GM23248 (cell line): ENCODE data around the gene EDC4. TPM values are rescaled to one million over a fixed set of nuclear protein-coding genes. Genes with fewer than 3 reads are reported as not detected.

Experiments used
- DNase-seq: peaks from one replicate; pipeline ENCODE4 v3.0.0-alpha.2; 2015
- H2AFZ ChIP-seq: fragments of 200-600 bp; sonication (generic); 2 replicates; pipeline ENCODE4 v1.6.1; 2016; ENCODE audit warnings: antibody characterized with exemption
- H3F3A ChIP-seq: fragments of 200-600 bp; sonication (generic); 2 replicates; pipeline ENCODE4 v1.6.1; 2016; ENCODE audit warnings: mild to moderate bottlenecking, antibody characterized with exemption, mixed run types; ENCODE audit not compliant: insufficient read depth
- H3K27ac ChIP-seq: fragments of 200-600 bp; sonication (generic); 2 replicates; pipeline ENCODE4 v1.5.1; 2016; ENCODE audit warnings: mild to moderate bottlenecking
- H3K27me3 ChIP-seq: fragments of 200-600 bp; sonication (generic); replicated peaks from 2 replicates; pipeline ENCODE4 v1.6.1; 2016; ENCODE audit warnings: mild to moderate bottlenecking; ENCODE audit not compliant: insufficient read depth
- H3K36me3 ChIP-seq: fragments of 200-600 bp; sonication (generic); 2 replicates; pipeline ENCODE4 v1.6.1; 2016; ENCODE audit warnings: low read depth, mild to moderate bottlenecking
- H3K4me1 ChIP-seq: fragments of 200-600 bp; sonication (generic); 2 replicates; pipeline ENCODE4 v1.6.1; 2016; ENCODE audit warnings: mild to moderate bottlenecking; ENCODE audit not compliant: insufficient read depth
- H3K4me2 ChIP-seq: fragments of 200-600 bp; sonication (generic); one replicate; pipeline ENCODE4 v1.6.1; 2016; ENCODE audit warnings: mild to moderate bottlenecking; ENCODE audit not compliant: unreplicated experiment
- H3K4me3 ChIP-seq: fragments of 200-600 bp; sonication (generic); 2 replicates; pipeline ENCODE4 v1.5.1; 2016; ENCODE audit warnings: mild to moderate bottlenecking
- H3K79me2 ChIP-seq: fragments of 200-600 bp; sonication (generic); 2 replicates; pipeline ENCODE4 v1.6.1; 2016; ENCODE audit warnings: mild to moderate bottlenecking; ENCODE audit not compliant: insufficient read depth
- H3K9ac ChIP-seq: fragments of 200-600 bp; sonication (generic); 2 replicates; pipeline ENCODE4 v1.6.1; 2016; ENCODE audit warnings: mild to moderate bottlenecking
- H3K9me2 ChIP-seq: fragments of 200-600 bp; sonication (generic); 2 replicates; pipeline ENCODE4 v1.6.1; 2016; ENCODE audit warnings: mixed run types, mild to moderate bottlenecking, moderate library complexity; ENCODE audit not compliant: insufficient read depth
- H3K9me3 ChIP-seq: fragments of 200-600 bp; sonication (generic); one replicate; pipeline ENCODE4 v1.6.1; 2017; ENCODE audit warnings: low read depth
- H4K20me1 ChIP-seq: fragments of 200-600 bp; sonication (generic); 2 replicates; pipeline ENCODE4 v1.6.0; 2016; ENCODE audit not compliant: insufficient read depth
- EZH2 ChIP-seq: fragments of 200-600 bp; sonication (generic); IDR thresholded peaks from 2 replicates; pipeline ENCODE4 v1.6.1; 2018; ENCODE audit warnings: antibody characterized with exemption, mild to moderate bottlenecking; ENCODE audit not compliant: insufficient read depth, poor library complexity, severe bottlenecking
- EZH2phosphoT487 ChIP-seq: fragments of 200-600 bp; sonication (generic); IDR thresholded peaks from 2 replicates; pipeline ENCODE4 v1.6.1; 2018; ENCODE audit warnings: antibody characterized with exemption, moderate library complexity, mild to moderate bottlenecking, low read depth; ENCODE audit not compliant: insufficient read depth
- WGBS, 2 experiments: methylation state at CpG; one replicate each; pipeline ENCODE4 v1.1.6; 2015 to 2017; ENCODE audit warnings: low lambda C conversion rate in 2 of 2, low coverage in 1 of 2; ENCODE audit errors: missing lambda C conversion rate in 2 of 2; 5-methylcytosine and 5-hydroxymethylcytosine counted together
- in situ Hi-C: fragments of 300-500 bp; cut with MboI; formaldehyde crosslinking; loops from 2 replicates; pipeline ENCODE4 v1.15.0; 2020
- polyA plus RNA-seq: library from polyadenylated mRNA; unstranded; fragments of >200 nt; fragmentation: Nextera tagmentation; extraction: Ambion mirVana; gene quantifications from 2 replicates; pipeline ENCODE4 v1.2.1, GENCODE V29; 2016
- small RNA-seq: library from RNA; depleted of rRNA; stranded (forward); fragments of <200 nt; gene quantifications from one replicate; pipeline ENCODE3, GENCODE V24; 2014; ENCODE audit warnings: low read depth, low replicate concordance
- total RNA-seq: library from RNA; depleted of rRNA; stranded (reverse); fragments of >200 nt; shearing (Covaris generic); gene quantifications from 2 replicates; pipeline ENCODE4 v1.2.3, GENCODE V29; 2014; rRNA removed

EDC4 gene
- total and polyA plus RNA-seq, 2 experiments from 2014 or later: 39.9 to 48.5 TPM

- no peak for TF ChIP-seq EZH2
- no peak for TF ChIP-seq EZH2phosphoT487
- H3K36me3 ChIP-seq: no peaks in the 10 kb centered on the region
- no peaks in the 10 kb centered on the region for H4K20me1 ChIP-seq
- no peaks in the 10 kb centered on the region for H3K27me3 ChIP-seq
- no peak for DNase-seq
- H3K4me3 ChIP-seq: no peak overlapping the region
- H3K79me2 ChIP-seq: peaks cover 8% of the 10 kb centered on the region; the same call in 1 of the 2 replicates
- in situ Hi-C loops: no loop called here
- H3K9me3 ChIP-seq: no peaks in the 10 kb centered on the region
- H2AFZ ChIP-seq: no peak overlapping the region
- 0 out of 2 replicates have a peak, but pooled peaks cover 6% of the 10 kb centered on the region for H3K4me1 ChIP-seq
- no peak overlapping the region for H3K4me2 ChIP-seq
- no peaks in the 10 kb centered on the region for H3F3A ChIP-seq
- WGBS, 2 experiments: 89 to 91% methylated on average over 14 of the region's 14 CpGs
- no peaks in the 10 kb centered on the region for H3K9me2 ChIP-seq
- H3K27ac ChIP-seq: no peak overlapping the region
- no peak overlapping the region for H3K9ac ChIP-seq
Observed at GRCh38 chr16:67930191-67930590, 57.3 kb downstream of the EDC4 start.

GRCh38 chr16:67930678-67931211, 57.9 kb downstream of the EDC4 start:
- in situ Hi-C loops: no loop called here
- no peaks in the 10 kb centered on the region for H3K9me2 ChIP-seq
- H3K9me3 ChIP-seq: no peaks in the 10 kb centered on the region
- 0 out of 2 replicates have a peak, but pooled peaks cover 8% of the 10 kb centered on the region for H3K4me1 ChIP-seq
- H3K36me3 ChIP-seq: no peaks in the 10 kb centered on the region
- H4K20me1 ChIP-seq: no peaks in the 10 kb centered on the region
- no peaks in the 10 kb centered on the region for H3F3A ChIP-seq
- H3K79me2 ChIP-seq: 0 out of 2 replicates have a peak, but pooled peaks cover 8% of the 10 kb centered on the region
- 85 to 92% methylated on average over 13 to 17 of the region's 17 CpGs for WGBS, 2 experiments
- H3K4me3 ChIP-seq: no peak overlapping the region
- no peak overlapping the region for H3K27ac ChIP-seq
- no peak for DNase-seq
- TF ChIP-seq EZH2 (no peak), EZH2phosphoT487 (no peak)
- no peak overlapping the region for H3K9ac ChIP-seq
- no peaks in the 10 kb centered on the region for H3K27me3 ChIP-seq
- H2AFZ ChIP-seq: no peak overlapping the region
- H3K4me2 ChIP-seq: no peak overlapping the region

Small RNA genes lying within 50 kb of the gene (small RNA-seq; reads per million reads assigned to genes)
- not detected for gene AC040162.2
- gene NRN1L: not detected

Other genes starting within 250 kb of the EDC4 start
- gene CARMIL2, start 227.9 kb upstream of the EDC4 start, total RNA-seq: under 0.01 TPM in 1 of 2 replicates, not detected in the other
- gene CARMIL2, start 227.9 kb upstream of the EDC4 start, polyA plus RNA-seq: 1.1 and 1.4 TPM in 2 replicates
- 25.8 and 33.4 TPM in 2 replicates for gene ACD, start 212.8 kb upstream of the EDC4 start, total RNA-seq
- gene ACD, start 212.8 kb upstream of the EDC4 start, polyA plus RNA-seq: 24.0 and 25.2 TPM in 2 replicates
- 0.97 TPM in 1 of 2 replicates, not detected in the other for gene PARD6A, start 212.1 kb upstream of the EDC4 start, total RNA-seq
- gene PARD6A, start 212.1 kb upstream of the EDC4 start, polyA plus RNA-seq: 0.58 and 0.70 TPM in 2 replicates
- 11.2 and 15.0 TPM in 2 replicates for gene ENKD1, start 206.3 kb upstream of the EDC4 start, total RNA-seq
- gene ENKD1, start 206.3 kb upstream of the EDC4 start, polyA plus RNA-seq: 6.7 and 8.3 TPM in 2 replicates
- 2.1 and 6.6 TPM in 2 replicates for gene C16orf86, start 206.2 kb upstream of the EDC4 start, total RNA-seq
- gene C16orf86, start 206.2 kb upstream of the EDC4 start, polyA plus RNA-seq: 2.8 and 3.4 TPM in 2 replicates
- 10.2 and 17.5 TPM in 2 replicates for gene GFOD2, start 153.7 kb upstream of the EDC4 start, total RNA-seq
- gene GFOD2, start 153.7 kb upstream of the EDC4 start, polyA plus RNA-seq: 10.1 and 11.4 TPM in 2 replicates
- gene RANBP10, start 66.5 kb upstream of the EDC4 start, total RNA-seq: 2.4 and 3.3 TPM in 2 replicates
- gene RANBP10, start 66.5 kb upstream of the EDC4 start, polyA plus RNA-seq: 5.8 and 6.1 TPM in 2 replicates
- gene TSNAXIP1, start 66.2 kb upstream of the EDC4 start, total RNA-seq: 0.65 and 2.4 TPM in 2 replicates
- 0.79 and 1.2 TPM in 2 replicates for gene TSNAXIP1, start 66.2 kb upstream of the EDC4 start, polyA plus RNA-seq
- gene THAP11, start 30.7 kb upstream of the EDC4 start, total RNA-seq: 27.9 and 37.9 TPM in 2 replicates
- 23.4 and 23.6 TPM in 2 replicates for gene THAP11, start 30.7 kb upstream of the EDC4 start, polyA plus RNA-seq
- gene NUTF2, start 26.1 kb upstream of the EDC4 start, total RNA-seq: 52.9 and 119 TPM in 2 replicates
- 268 and 280 TPM in 2 replicates for gene NUTF2, start 26.1 kb upstream of the EDC4 start, polyA plus RNA-seq
- gene CENPT, start 25.4 kb upstream of the EDC4 start, total RNA-seq: 53.4 and 59.4 TPM in 2 replicates
- gene CENPT, start 25.4 kb upstream of the EDC4 start, polyA plus RNA-seq: 54.0 and 63.1 TPM in 2 replicates
- gene NRN1L, start 11.8 kb downstream of the EDC4 start, total RNA-seq: not detected in 2 replicates
- gene NRN1L, start 11.8 kb downstream of the EDC4 start, polyA plus RNA-seq: not detected in 2 replicates
- 8.1 and 11.5 TPM in 2 replicates for gene PSKH1, start 20.2 kb downstream of the EDC4 start, total RNA-seq
- 22.7 and 23.6 TPM in 2 replicates for gene PSKH1, start 20.2 kb downstream of the EDC4 start, polyA plus RNA-seq
- gene CTRL, start 58.8 kb downstream of the EDC4 start, total RNA-seq: 0.76 TPM in 1 of 2 replicates, not detected in the other
- 3.8 and 7.4 TPM in 2 replicates for gene CTRL, start 58.8 kb downstream of the EDC4 start, polyA plus RNA-seq
- 18.9 and 24.8 TPM in 2 replicates for gene PSMB10, start 63.8 kb downstream of the EDC4 start, total RNA-seq
- gene PSMB10, start 63.8 kb downstream of the EDC4 start, polyA plus RNA-seq: 49.8 and 55.1 TPM in 2 replicates
- gene LCAT, start 71.1 kb downstream of the EDC4 start, total RNA-seq: 15.9 and 19.1 TPM in 2 replicates
- gene LCAT, start 71.1 kb downstream of the EDC4 start, polyA plus RNA-seq: 5.3 and 5.4 TPM in 2 replicates
- 93.2 and 101 TPM in 2 replicates for gene SLC12A4, start 95.6 kb downstream of the EDC4 start, total RNA-seq
- gene SLC12A4, start 95.6 kb downstream of the EDC4 start, polyA plus RNA-seq: 57.5 and 63.0 TPM in 2 replicates
- gene DPEP3, start 107.4 kb downstream of the EDC4 start, total RNA-seq: not detected in 2 replicates
- not detected in 2 replicates for gene DPEP3, start 107.4 kb downstream of the EDC4 start, polyA plus RNA-seq
- not detected in 2 replicates for gene DPEP2, start 126.4 kb downstream of the EDC4 start, total RNA-seq
- not detected in 2 replicates for gene DPEP2, start 126.4 kb downstream of the EDC4 start, polyA plus RNA-seq
- gene DPEP2NB, start 142.9 kb downstream of the EDC4 start, total RNA-seq: not detected in 2 replicates
- gene DPEP2NB, start 142.9 kb downstream of the EDC4 start, polyA plus RNA-seq: not detected in 2 replicates
- gene DDX28, start 150.2 kb downstream of the EDC4 start, total RNA-seq: 8.8 and 9.7 TPM in 2 replicates
- 8.3 and 9.0 TPM in 2 replicates for gene DDX28, start 150.2 kb downstream of the EDC4 start, polyA plus RNA-seq
- gene DUS2, start 150.2 kb downstream of the EDC4 start, total RNA-seq: 18.4 and 25.8 TPM in 2 replicates
- 14.0 and 15.1 TPM in 2 replicates for gene DUS2, start 150.2 kb downstream of the EDC4 start, polyA plus RNA-seq
- gene NFATC3, start 212.3 kb downstream of the EDC4 start, total RNA-seq: 14.2 and 17.5 TPM in 2 replicates
- gene NFATC3, start 212.3 kb downstream of the EDC4 start, polyA plus RNA-seq: 10.2 and 12.3 TPM in 2 replicates